HepG2 (cell line): ENCODE results near the gene PLXNB2. TPM values are rescaled to one million over a fixed set of nuclear protein-coding genes. Genes with fewer than 3 reads are reported as not detected.

ENCODE experiments used
- CCAR2 ChIP-seq: fragments of 200-400 bp; formaldehyde crosslinking; optimal IDR thresholded peaks from 2 replicates; pipeline ENCODE3; 2018; ENCODE audit warnings: low read depth, mild to moderate bottlenecking, low read length, moderate library complexity
- CEBPB ChIP-seq: IDR thresholded peaks from 2 replicates; pipeline ENCODE4 v1.6.1; 2011; ENCODE audit warnings: low read depth, low read length, improper control_type of control experiment, borderline replicate concordance
- DRAP1 ChIP-seq: IDR thresholded peaks from 2 replicates; pipeline ENCODE4 v1.6.1; 2016; ENCODE audit warnings: missing genetic modification reagents, missing compliant biosample characterization
- FOXA3 ChIP-seq: IDR thresholded peaks from 2 replicates; pipeline ENCODE4 v1.6.1; 2016; ENCODE audit warnings: missing genetic modification reagents, missing compliant biosample characterization
- HES4 ChIP-seq: sonication (generic); formaldehyde crosslinking; IDR thresholded peaks from 2 replicates; pipeline ENCODE4 v1.9.0; 2021; ENCODE audit warnings: mild to moderate bottlenecking, missing genetic modification reagents, borderline replicate concordance
- KDM1A ChIP-seq: IDR thresholded peaks from 2 replicates; pipeline ENCODE4 v1.6.1; 2016; ENCODE audit warnings: missing compliant biosample characterization
- LCORL ChIP-seq, 2 experiments: fragments of 450-650 bp in 1 of 2; sonication (generic) in 1 of 2; formaldehyde crosslinking in 1 of 2; IDR thresholded peaks; 2 replicates each; pipeline versions ENCODE4 v1.5.0 to v1.6.1; 2017 to 2020; ENCODE audit warnings: antibody characterized with exemption in 1 of 2, missing genetic modification reagents in 1 of 2
- MAZ ChIP-seq, 2 experiments: sonication (generic) in 1 of 2; formaldehyde crosslinking in 1 of 2; IDR thresholded peaks; 2 replicates each; pipeline versions ENCODE4 v1.5.0 to v1.6.1; 2012 to 2020; ENCODE audit warnings: low read depth in 2 of 2, mild to moderate bottlenecking in 2 of 2, borderline replicate concordance in 1 of 2, improper control_type of control experiment in 1 of 2, low read length in 1 of 2, missing genetic modification reagents in 1 of 2, moderate library complexity in 1 of 2
- ONECUT2 ChIP-seq: sonication (generic); formaldehyde crosslinking; IDR thresholded peaks from 2 replicates; pipeline ENCODE4 v1.4.0; 2020; ENCODE audit warnings: missing genetic modification reagents
- POGZ ChIP-seq: sonication (generic); formaldehyde crosslinking; IDR thresholded peaks from 2 replicates; pipeline ENCODE4 v1.4.0; 2020; ENCODE audit warnings: mild to moderate bottlenecking, missing genetic modification reagents
- PRMT3 ChIP-seq: sonication (generic); formaldehyde crosslinking; IDR thresholded peaks from 2 replicates; pipeline ENCODE4 v1.8.1; 2022; ENCODE audit warnings: low read depth, mild to moderate bottlenecking, moderate library complexity, missing genetic modification reagents, borderline replicate concordance
- RXRA ChIP-seq: sonication (generic); formaldehyde crosslinking; IDR thresholded peaks from 2 replicates; pipeline ENCODE4 v1.5.1; 2020; ENCODE audit warnings: missing genetic modification reagents
- SCMH1 ChIP-seq: sonication (generic); formaldehyde crosslinking; IDR thresholded peaks from 2 replicates; pipeline ENCODE4 v1.9.0; 2021; ENCODE audit warnings: missing genetic modification reagents, mild to moderate bottlenecking, borderline replicate concordance
- SIX4 ChIP-seq: sonication (generic); formaldehyde crosslinking; IDR thresholded peaks from 2 replicates; pipeline ENCODE4 v1.4.0; 2020; ENCODE audit warnings: missing genetic modification reagents
- SNAI1 ChIP-seq: sonication (generic); formaldehyde crosslinking; IDR thresholded peaks from 2 replicates; pipeline ENCODE4 v1.5.0; 2020; ENCODE audit warnings: mild to moderate bottlenecking, missing genetic modification reagents, borderline replicate concordance
- SRSF9 ChIP-seq: fragments of 200-400 bp; formaldehyde crosslinking; IDR thresholded peaks from 2 replicates; pipeline ENCODE4 v1.6.1; 2018; ENCODE audit warnings: borderline replicate concordance, mild to moderate bottlenecking, low read depth, low read length; ENCODE audit not compliant: insufficient read depth, poor library complexity, severe bottlenecking
- TEAD2 ChIP-seq: sonication (generic); formaldehyde crosslinking; IDR thresholded peaks from 2 replicates; pipeline ENCODE4 v1.9.0; 2021; ENCODE audit warnings: missing genetic modification reagents
- XBP1 ChIP-seq: sonication (generic); formaldehyde crosslinking; IDR thresholded peaks from 2 replicates; pipeline ENCODE4 v1.5.0; 2020; ENCODE audit warnings: missing genetic modification reagents
- ZEB1 ChIP-seq: IDR thresholded peaks from 2 replicates; pipeline ENCODE4 v1.6.1; 2012; ENCODE audit warnings: mild to moderate bottlenecking, low read depth, inconsistent platforms; ENCODE audit not compliant: insufficient replicate concordance
- ZNF605 ChIP-seq: sonication (generic); formaldehyde crosslinking; IDR thresholded peaks from 2 replicates; pipeline ENCODE4 v1.8.0; 2022; ENCODE audit warnings: mild to moderate bottlenecking, missing genetic modification reagents
- ZNF687 ChIP-seq: sonication (generic); formaldehyde crosslinking; IDR thresholded peaks from 2 replicates; pipeline ENCODE4 v1.5.1; 2020; ENCODE audit warnings: mild to moderate bottlenecking, missing genetic modification reagents, moderate library complexity
- ZNF878 ChIP-seq: sonication (generic); formaldehyde crosslinking; IDR thresholded peaks from 2 replicates; pipeline ENCODE4 v1.8.1; 2023; ENCODE audit warnings: mild to moderate bottlenecking, missing genetic modification reagents, moderate library complexity
- ZNF891 ChIP-seq: sonication (generic); formaldehyde crosslinking; IDR thresholded peaks from 2 replicates; pipeline ENCODE4 v1.5.0; 2020; ENCODE audit warnings: mild to moderate bottlenecking, missing genetic modification reagents
- ZSCAN21 ChIP-seq: sonication (generic); formaldehyde crosslinking; IDR thresholded peaks from 2 replicates; pipeline ENCODE4 v1.8.0; 2022; ENCODE audit warnings: mild to moderate bottlenecking, missing genetic modification reagents, moderate library complexity, borderline replicate concordance
- polyA plus RNA-seq, 8 experiments: library from polyadenylated mRNA; depleted of rRNA in 3 of 8; stranded (reverse) in 7 of 8; unstranded in 1 of 8; fragments of >200 nt; fragmentation: Illumina TruSeq in 4 of 8; extraction: Trizol in 4 of 8; gene quantifications; 2 replicates each; pipeline versions ENCODE4 v1.2.1 to v1.2.3, GENCODE V29; 2011 to 2016; ENCODE audit warnings: low read depth in 4 of 8, missing spikeins in 1 of 8, mixed read lengths in 1 of 8; ENCODE audit not compliant: insufficient read depth in 1 of 8
- total RNA-seq, 5 experiments: library from RNA; depleted of rRNA; stranded (reverse); fragments of >200 nt; fragmentation: Illumina TruSeq; extraction: Trizol; gene quantifications; 2 replicates each; pipeline ENCODE4 v1.2.3, GENCODE V29; 2016; ENCODE audit warnings: low read depth in 1 of 5
- TF ChIP-seq, protein P1 (sequence below): sonication (generic); formaldehyde crosslinking; IDR thresholded peaks from 2 replicates; pipeline ENCODE4 v1.4.0; 2020; ENCODE audit warnings: missing genetic modification reagents; ENCODE audit errors: not compliant biosample characterization

Gene PLXNB2
- total and polyA plus RNA-seq, 2 of the 13 experiments (the other 11 are each of a cell fraction or from before 2014, with no cell fraction given): 32.6 to 68.9 TPM

DNA sequence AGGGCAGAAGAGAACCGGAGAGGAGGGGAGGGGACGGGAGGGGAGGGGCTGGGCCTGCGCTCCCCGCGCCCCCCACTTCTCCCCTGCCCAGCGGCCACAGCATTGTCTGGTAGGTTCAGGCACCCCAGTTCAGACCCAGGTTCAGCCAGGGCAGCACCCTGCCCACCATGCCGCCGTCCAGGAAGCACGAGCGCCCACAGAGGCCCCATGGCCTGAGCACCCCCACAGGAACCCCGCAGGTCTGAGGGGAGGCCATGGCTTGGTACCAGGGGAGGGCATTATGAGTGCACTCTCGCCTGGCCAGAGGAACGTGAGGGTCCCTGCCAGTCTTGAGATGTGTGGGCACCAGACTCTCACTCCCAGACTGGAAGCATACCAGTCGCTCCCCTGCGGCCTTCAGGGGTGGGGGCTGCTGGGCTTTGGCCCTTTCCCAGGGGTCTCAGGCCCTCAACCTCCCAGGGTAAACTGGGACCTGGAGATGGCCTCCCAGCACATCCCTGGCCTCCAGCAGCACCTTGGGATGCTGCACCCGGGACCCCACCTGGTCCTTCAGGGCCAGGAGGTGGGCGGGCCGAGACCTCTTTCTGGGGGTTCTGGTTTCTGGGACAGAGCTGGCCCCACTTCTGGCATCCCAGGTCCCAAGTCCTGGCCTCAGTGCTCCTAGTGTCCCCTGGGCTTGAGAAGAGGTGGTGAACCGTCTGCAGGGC is 597 bp upstream of the PLXNB2 start (continued):
- TF ChIP-seq SRSF9 (no peak), PRMT3 (CRISPR knock-in tag) (no peak), ZNF891 (CRISPR knock-in tag) (0 out of 2 replicates have a peak, but pooled peaks have one; percentile 19), KDM1A (CRISPR knock-in tag) (no peak), SCMH1 (CRISPR knock-in tag) (no peak), LCORL (IDR thresholded peaks at IDR 0.05) (no peak), LCORL (CRISPR knock-in tag; IDR thresholded peaks at IDR 0.05) (no peak), POGZ (CRISPR knock-in tag) (no peak), RXRA (CRISPR knock-in tag) (peak; percentile 35; the same call in 1 of the 2 replicates), TEAD2 (no peak), SNAI1 (CRISPR knock-in tag) (no peak), MAZ (IDR thresholded peaks at IDR 0.05; ENCODE audit: borderline replicate concordance, low read depth, low read length) (peak; percentile 1; the same call in 1 of the 2 replicates), MAZ (CRISPR knock-in tag; IDR thresholded peaks at IDR 0.05; ENCODE audit: low read depth) (peak; percentile 39; the same call in 1 of the 2 replicates), HES4 (CRISPR knock-in tag) (no peak), ZNF878 (no peak), ZNF605 (no peak), SIX4 (no peak), FOXA3 (no peak), CEBPB (no peak), ZEB1 (no peak), XBP1 (CRISPR knock-in tag) (no peak), ZNF687 (CRISPR knock-in tag) (peak; percentile 21; the same call in 1 of the 2 replicates), ONECUT2 (no peak), ZSCAN21 (CRISPR knock-in tag) (no peak), DRAP1 (CRISPR knock-in tag) (0 out of 2 replicates have a peak, but pooled peaks have one; percentile 12), CCAR2 (no peak)
- TF ChIP-seq, protein P1, sequence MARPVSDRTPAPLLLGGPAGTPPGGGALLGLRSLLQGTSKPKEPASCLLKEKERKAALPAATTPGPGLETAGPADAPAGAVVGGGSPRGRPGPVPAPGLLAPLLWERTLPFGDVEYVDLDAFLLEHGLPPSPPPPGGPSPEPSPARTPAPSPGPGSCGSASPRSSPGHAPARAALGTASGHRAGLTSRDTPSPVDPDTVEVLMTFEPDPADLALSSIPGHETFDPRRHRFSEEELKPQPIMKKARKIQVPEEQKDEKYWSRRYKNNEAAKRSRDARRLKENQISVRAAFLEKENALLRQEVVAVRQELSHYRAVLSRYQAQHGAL (CRISPR knock-in tag): no peak
